HEK293 (cell line): Measurements from ENCODE around the gene PPP4R2.

ENCODE experiments used
- CTCF ChIA-PET: fragments of 350-600 bp; formaldehyde crosslinking; extraction: SDS; loops from one replicate; lab custom pipeline; 2021; ENCODE audit warnings: antibody characterized with exemption; lab: Yijun Ruan, JAX
- POLR2A ChIA-PET: fragments of 300-600 bp; formaldehyde crosslinking; extraction: SDS; loops from one replicate; lab custom pipeline; 2020; ENCODE audit warnings: antibody characterized with exemption, inconsistent platforms; lab: Yijun Ruan, JAX
- H3K27ac ChIP-seq: fragments of 200-500 bp; sonication (Bioruptor generic); 2 replicates; pipeline ENCODE4 v1.5.1; 2014; ENCODE audit warnings: low read depth, low read length, control low read depth, inconsistent platforms; ENCODE audit errors: extremely low read depth
- H3K36me3 ChIP-seq, 2 experiments: fragments of 200-500 bp in 1 of 2; sonication (Bioruptor generic) in 1 of 2; 1 replicate in 1 of 2; 2 replicates in 1 of 2; pipeline ENCODE4 v1.5.1; 2014 to 2017; ENCODE audit warnings: inconsistent platforms in 2 of 2, low read length in 2 of 2; ENCODE audit not compliant: control insufficient read depth in 2 of 2, insufficient read depth in 1 of 2
- H3K4me1 ChIP-seq: fragments of 200-500 bp; sonication (Bioruptor generic); 2 replicates; pipeline ENCODE4 v1.5.1; 2014; ENCODE audit warnings: mild to moderate bottlenecking, low read length, inconsistent platforms; ENCODE audit not compliant: control insufficient read depth, insufficient read depth
- H3K4me3 ChIP-seq: 2 replicates; pipeline ENCODE4 v1.5.1; 2011; ENCODE audit warnings: low read depth, mild to moderate bottlenecking, control low read depth, low read length, moderate library complexity
- H3K9me3 ChIP-seq: fragments of 200-500 bp; sonication (Bioruptor generic); 2 replicates; pipeline ENCODE4 v1.5.1; 2014; ENCODE audit warnings: low read depth, low read length, inconsistent platforms; ENCODE audit not compliant: control insufficient read depth, insufficient read depth
- BCL11B ChIP-seq: fragments of 450-650 bp; formaldehyde crosslinking; IDR thresholded peaks from 2 replicates; pipeline ENCODE4 v1.5.1; 2016; ENCODE audit warnings: low read depth, missing biosample characterization, missing genetic modification characterization
- GFI1B ChIP-seq: fragments of 450-650 bp; formaldehyde crosslinking; IDR thresholded peaks from 2 replicates; pipeline ENCODE4 v1.5.1; 2016; ENCODE audit warnings: missing biosample characterization, missing genetic modification characterization
- HIC1 ChIP-seq: fragments of 450-650 bp; formaldehyde crosslinking; IDR thresholded peaks from 2 replicates; pipeline ENCODE4 v1.5.1; 2016; ENCODE audit warnings: missing biosample characterization, missing genetic modification characterization
- ZFP37 ChIP-seq: fragments of 450-650 bp; formaldehyde crosslinking; IDR thresholded peaks from 2 replicates; pipeline ENCODE4 v1.5.1; 2016; ENCODE audit warnings: missing biosample characterization, missing genetic modification characterization
- ZNF157 ChIP-seq: fragments of 450-650 bp; formaldehyde crosslinking; IDR thresholded peaks from 2 replicates; pipeline ENCODE4 v1.5.1; 2016; ENCODE audit warnings: missing biosample characterization, missing genetic modification characterization
- ZNF223 ChIP-seq: fragments of 450-650 bp; formaldehyde crosslinking; IDR thresholded peaks from 2 replicates; pipeline ENCODE4 v1.5.1; 2016; ENCODE audit warnings: missing biosample characterization, missing genetic modification characterization
- ZNF311 ChIP-seq: fragments of 450-650 bp; formaldehyde crosslinking; IDR thresholded peaks from 2 replicates; pipeline ENCODE4 v1.5.1; 2017; ENCODE audit warnings: missing biosample characterization, missing genetic modification characterization, borderline replicate concordance
- ZNF391 ChIP-seq: fragments of 450-650 bp; formaldehyde crosslinking; IDR thresholded peaks from 2 replicates; pipeline ENCODE4 v1.5.1; 2016; ENCODE audit warnings: low read depth, missing biosample characterization, missing genetic modification characterization, borderline replicate concordance
- ZNF510 ChIP-seq: fragments of 450-650 bp; formaldehyde crosslinking; IDR thresholded peaks from 2 replicates; pipeline ENCODE4 v1.5.1; 2018; ENCODE audit warnings: mild to moderate bottlenecking, missing genetic modification characterization, missing biosample characterization; ENCODE audit not compliant: insufficient replicate concordance
- ZNF521 ChIP-seq: fragments of 450-650 bp; formaldehyde crosslinking; IDR thresholded peaks from 2 replicates; pipeline ENCODE4 v1.5.1; 2017; ENCODE audit warnings: missing biosample characterization, mild to moderate bottlenecking, missing genetic modification characterization
- TF ChIP-seq, protein P1 (sequence below): fragments of 450-650 bp; formaldehyde crosslinking; IDR thresholded peaks from 2 replicates; pipeline ENCODE4 v1.5.1; 2016; ENCODE audit warnings: missing biosample characterization, missing genetic modification characterization
- TF ChIP-seq, protein P2 (sequence below): fragments of 450-650 bp; formaldehyde crosslinking; optimal IDR thresholded peaks from 2 replicates; pipeline ENCODE3; 2016; ENCODE audit warnings: missing biosample characterization, mild to moderate bottlenecking, missing genetic modification characterization
- TF ChIP-seq, protein P3 (sequence below): fragments of 450-650 bp; formaldehyde crosslinking; IDR thresholded peaks from 2 replicates; pipeline ENCODE4 v1.5.1; 2016; ENCODE audit warnings: missing biosample characterization, missing genetic modification characterization
- TF ChIP-seq, protein P4 (sequence below): fragments of 450-650 bp; IDR thresholded peaks from 2 replicates; pipeline ENCODE4 v1.5.1; 2018; ENCODE audit warnings: missing biosample characterization, mild to moderate bottlenecking, missing genetic modification characterization

PPP4R2 gene

DNA sequence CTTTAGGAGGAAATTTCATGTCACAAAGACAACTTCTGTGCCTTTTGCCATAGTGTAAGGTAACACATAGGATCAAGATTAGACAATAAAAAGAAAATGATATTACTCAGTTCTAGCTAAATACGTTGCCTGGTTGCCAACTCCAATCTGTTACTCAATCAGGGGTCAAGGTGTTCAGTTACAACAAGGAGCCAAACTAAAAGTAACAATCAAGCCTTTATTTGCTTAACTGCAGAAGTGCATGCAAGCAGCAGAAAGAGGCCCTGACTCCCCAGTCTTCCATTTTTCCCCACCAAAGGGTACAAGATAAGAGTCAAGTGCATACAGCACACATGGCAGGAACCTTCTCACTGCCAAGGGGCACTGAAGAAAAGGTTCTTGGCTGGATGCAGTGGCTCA, 28.3 kb upstream of the PPP4R2 start:
- no peak for TF ChIP-seq ZNF510 (tag by site-specific recombination)
- TF ChIP-seq BCL11B (tag by site-specific recombination) = no peak
- POLR2A ChIA-PET = no interaction called here
- Histone ChIP-seq H3K27ac (no peak overlapping the region), H3K36me3 (peaks cover 0 to 8% of the 10 kb centered on the region in 2 experiments; a peak in 2 of 3 replicates), H3K9me3 (no peaks in the 10 kb centered on the region), H3K4me3 (no peak overlapping the region), H3K4me1 (no peaks in the 10 kb centered on the region)
- CTCF ChIA-PET = no interaction called here

DNA sequence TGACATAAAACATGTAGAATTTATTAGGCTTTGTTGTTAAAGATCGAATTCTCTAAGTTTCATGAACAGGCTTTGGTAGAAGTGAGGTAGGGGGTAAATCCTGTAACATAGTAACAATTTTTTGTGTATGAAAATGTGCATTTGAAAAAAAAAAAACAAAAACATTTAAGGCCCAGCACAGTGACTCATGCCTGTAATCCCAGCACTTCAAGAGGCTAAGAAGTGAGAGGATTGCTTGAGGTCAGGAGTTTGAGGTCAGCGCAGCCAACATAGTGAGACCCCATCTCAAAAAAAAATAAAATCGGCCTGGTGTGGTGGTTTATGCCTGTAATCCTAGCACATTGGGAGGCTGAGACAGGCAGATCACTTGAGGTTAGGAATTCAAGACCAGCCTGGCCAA, 26.8 kb upstream of the PPP4R2 start:
- TF ChIP-seq ZNF521 (tag by site-specific recombination) (no peak), HIC1 (tag by site-specific recombination) (no peak)
- TF ChIP-seq, protein P1, sequence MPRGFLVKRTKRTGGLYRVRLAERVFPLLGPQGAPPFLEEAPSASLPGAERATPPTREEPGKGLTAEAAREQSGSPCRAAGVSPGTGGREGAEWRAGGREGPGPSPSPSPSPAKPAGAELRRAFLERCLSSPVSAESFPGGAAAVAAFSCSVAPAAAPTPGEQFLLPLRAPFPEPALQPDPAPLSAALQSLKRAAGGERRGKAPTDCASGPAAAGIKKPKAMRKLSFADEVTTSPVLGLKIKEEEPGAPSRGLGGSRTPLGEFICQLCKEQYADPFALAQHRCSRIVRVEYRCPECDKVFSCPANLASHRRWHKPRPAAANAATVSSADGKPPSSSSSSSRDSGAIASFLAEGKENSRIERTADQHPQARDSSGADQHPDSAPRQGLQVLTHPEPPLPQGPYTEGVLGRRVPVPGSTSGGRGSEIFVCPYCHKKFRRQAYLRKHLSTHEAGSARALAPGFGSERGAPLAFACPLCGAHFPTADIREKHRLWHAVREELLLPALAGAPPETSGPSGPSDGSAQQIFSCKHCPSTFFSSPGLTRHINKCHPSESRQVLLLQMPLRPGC (tag by site-specific recombination) = no peak
- no peak overlapping the region for H3K4me3 ChIP-seq
- H3K4me1 ChIP-seq = no peaks in the 10 kb centered on the region
- no peaks in the 10 kb centered on the region for H3K9me3 ChIP-seq
- no peak overlapping the region for H3K27ac ChIP-seq
- ChIA-PET CTCF (no interaction called here), POLR2A (no interaction called here)
- H3K36me3 ChIP-seq = peaks cover 0 to 8% of the 10 kb centered on the region in 2 experiments; a peak in 2 of 3 replicates

DNA sequence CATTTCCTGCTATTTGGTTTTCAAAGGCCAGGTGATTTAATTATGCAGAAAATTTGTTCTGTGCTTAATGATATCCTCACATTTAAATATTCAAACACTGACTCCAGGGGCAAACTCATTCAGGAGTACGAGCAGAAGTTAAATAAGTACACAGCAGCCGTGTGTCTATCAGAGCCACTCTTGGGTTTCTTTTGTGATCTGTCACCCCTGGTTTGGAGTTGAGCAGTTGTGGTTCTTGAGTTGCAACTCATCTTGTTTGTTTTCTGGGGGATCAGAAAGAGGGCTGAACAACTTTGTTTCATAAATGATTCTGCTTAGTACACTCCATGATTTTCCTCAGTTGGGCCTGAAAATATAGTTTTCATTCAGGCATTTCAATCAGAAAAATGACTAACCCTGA, 25.7 kb upstream of the PPP4R2 start:
- H3K36me3 ChIP-seq = peaks cover 0 to 8% of the 10 kb centered on the region in 2 experiments; a peak in 2 of 3 replicates
- no peak for TF ChIP-seq ZFP37 (tag by site-specific recombination)
- no peak for TF ChIP-seq ZNF223
- no peak for TF ChIP-seq ZNF311
- no peak for TF ChIP-seq ZNF391 (tag by site-specific recombination)
- POLR2A ChIA-PET = no interaction called here
- no peak overlapping the region for H3K27ac ChIP-seq
- H3K4me3 ChIP-seq = no peak overlapping the region
- H3K4me1 ChIP-seq = no peaks in the 10 kb centered on the region
- CTCF ChIA-PET = interaction anchor here (0.6 kb wide), 1 partner anchor 306 kb away, joined by 3 read pairs; no protein-coding TSS in a partner anchor
- no peaks in the 10 kb centered on the region for H3K9me3 ChIP-seq

DNA sequence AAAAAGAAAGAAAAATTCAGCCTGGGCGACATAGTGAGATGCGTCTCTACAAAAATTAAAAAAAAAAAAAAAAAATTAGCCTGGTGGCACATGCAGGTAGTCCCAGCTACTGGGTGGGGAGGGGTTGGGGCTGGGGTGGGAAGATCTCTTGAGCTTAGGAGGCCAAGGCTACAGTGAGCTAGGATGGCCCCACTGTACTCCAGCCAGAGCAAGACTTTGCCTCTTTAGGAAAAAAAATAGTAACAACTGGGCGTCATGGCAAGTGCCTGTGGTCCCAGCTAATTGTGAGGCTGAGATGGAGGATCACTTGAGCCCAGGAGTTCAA, 23.9 kb upstream of the PPP4R2 start:
- H3K27ac ChIP-seq = no peak overlapping the region
- ChIA-PET CTCF (no interaction called here), POLR2A (no interaction called here)

More for the DNA sequence above, 23.9 kb upstream of the PPP4R2 start:
- no peak overlapping the region for H3K4me3 ChIP-seq
- no peaks in the 10 kb centered on the region for H3K4me1 ChIP-seq
- H3K36me3 ChIP-seq = peaks cover 0 to 5% of the 10 kb centered on the region in 2 experiments; a peak in 2 of 3 replicates
- no peaks in the 10 kb centered on the region for H3K9me3 ChIP-seq
- TF ChIP-seq, protein P2, sequence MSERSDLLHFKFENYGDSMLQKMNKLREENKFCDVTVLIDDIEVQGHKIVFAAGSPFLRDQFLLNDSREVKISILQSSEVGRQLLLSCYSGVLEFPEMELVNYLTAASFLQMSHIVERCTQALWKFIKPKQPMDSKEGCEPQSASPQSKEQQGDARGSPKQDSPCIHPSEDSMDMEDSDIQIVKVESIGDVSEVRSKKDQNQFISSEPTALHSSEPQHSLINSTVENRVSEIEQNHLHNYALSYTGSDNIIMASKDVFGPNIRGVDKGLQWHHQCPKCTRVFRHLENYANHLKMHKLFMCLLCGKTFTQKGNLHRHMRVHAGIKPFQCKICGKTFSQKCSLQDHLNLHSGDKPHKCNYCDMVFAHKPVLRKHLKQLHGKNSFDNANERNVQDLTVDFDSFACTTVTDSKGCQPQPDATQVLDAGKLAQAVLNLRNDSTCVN (tag by site-specific recombination) = no peak
- no peak for TF ChIP-seq ZNF157
- TF ChIP-seq, protein P3, sequence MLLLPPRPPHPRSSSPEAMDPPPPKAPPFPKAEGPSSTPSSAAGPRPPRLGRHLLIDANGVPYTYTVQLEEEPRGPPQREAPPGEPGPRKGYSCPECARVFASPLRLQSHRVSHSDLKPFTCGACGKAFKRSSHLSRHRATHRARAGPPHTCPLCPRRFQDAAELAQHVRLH = no peak
- TF ChIP-seq GFI1B (tag by site-specific recombination) = no peak
- TF ChIP-seq, protein P4, sequence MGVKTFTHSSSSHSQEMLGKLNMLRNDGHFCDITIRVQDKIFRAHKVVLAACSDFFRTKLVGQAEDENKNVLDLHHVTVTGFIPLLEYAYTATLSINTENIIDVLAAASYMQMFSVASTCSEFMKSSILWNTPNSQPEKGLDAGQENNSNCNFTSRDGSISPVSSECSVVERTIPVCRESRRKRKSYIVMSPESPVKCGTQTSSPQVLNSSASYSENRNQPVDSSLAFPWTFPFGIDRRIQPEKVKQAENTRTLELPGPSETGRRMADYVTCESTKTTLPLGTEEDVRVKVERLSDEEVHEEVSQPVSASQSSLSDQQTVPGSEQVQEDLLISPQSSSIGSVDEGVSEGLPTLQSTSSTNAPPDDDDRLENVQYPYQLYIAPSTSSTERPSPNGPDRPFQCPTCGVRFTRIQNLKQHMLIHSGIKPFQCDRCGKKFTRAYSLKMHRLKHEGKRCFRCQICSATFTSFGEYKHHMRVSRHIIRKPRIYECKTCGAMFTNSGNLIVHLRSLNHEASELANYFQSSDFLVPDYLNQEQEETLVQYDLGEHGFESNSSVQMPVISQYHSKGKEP = no peak
